ENCODE results near the gene CCDC148.

The CCDC148 gene

DNA sequence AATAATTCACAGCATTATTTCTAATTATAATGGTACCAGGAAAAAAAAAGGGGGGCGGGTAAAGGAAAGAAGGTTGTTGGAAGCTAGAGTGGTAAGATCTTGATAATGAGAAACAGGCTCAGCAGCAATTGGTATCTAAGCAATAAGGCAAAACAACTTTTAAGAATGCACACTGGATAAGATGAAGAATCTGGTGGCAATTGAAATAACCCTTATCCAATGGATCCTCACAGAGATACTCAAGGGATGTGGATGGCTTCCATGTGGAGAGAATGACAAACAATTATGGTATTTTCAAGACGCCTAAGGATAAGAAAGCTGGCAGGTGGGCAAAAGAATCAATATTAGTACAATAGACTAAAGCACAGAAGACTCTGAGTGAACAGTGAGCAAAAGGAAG lies 201.3 kb downstream of the CCDC148 start:
- H3K4me2 ChIP-seq (ENCODE audit: low read length), result no peak overlapping the region
- H3K4me1 ChIP-seq (ENCODE audit: control insufficient read depth, low read length), result no peaks in the 10 kb centered on the region
- no peaks in the 10 kb centered on the region for H3F3A ChIP-seq (ENCODE audit: control insufficient read depth, insufficient read depth)
- no peak overlapping the region for H3K4me3 ChIP-seq (ENCODE audit: low read length)
- H4K20me1 ChIP-seq (ENCODE audit: control insufficient read depth, insufficient read depth, low read depth, low read length), result no peaks in the 10 kb centered on the region
- TF ChIP-seq, protein P1, sequence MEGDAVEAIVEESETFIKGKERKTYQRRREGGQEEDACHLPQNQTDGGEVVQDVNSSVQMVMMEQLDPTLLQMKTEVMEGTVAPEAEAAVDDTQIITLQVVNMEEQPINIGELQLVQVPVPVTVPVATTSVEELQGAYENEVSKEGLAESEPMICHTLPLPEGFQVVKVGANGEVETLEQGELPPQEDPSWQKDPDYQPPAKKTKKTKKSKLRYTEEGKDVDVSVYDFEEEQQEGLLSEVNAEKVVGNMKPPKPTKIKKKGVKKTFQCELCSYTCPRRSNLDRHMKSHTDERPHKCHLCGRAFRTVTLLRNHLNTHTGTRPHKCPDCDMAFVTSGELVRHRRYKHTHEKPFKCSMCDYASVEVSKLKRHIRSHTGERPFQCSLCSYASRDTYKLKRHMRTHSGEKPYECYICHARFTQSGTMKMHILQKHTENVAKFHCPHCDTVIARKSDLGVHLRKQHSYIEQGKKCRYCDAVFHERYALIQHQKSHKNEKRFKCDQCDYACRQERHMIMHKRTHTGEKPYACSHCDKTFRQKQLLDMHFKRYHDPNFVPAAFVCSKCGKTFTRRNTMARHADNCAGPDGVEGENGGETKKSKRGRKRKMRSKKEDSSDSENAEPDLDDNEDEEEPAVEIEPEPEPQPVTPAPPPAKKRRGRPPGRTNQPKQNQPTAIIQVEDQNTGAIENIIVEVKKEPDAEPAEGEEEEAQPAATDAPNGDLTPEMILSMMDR (IDR thresholded peaks at IDR 0.05; ENCODE audit: low read depth, low read length, poor library complexity, severe bottlenecking), result no peak
- TF ChIP-seq EZH2phosphoT487 (IDR thresholded peaks at IDR 0.05; ENCODE audit: borderline replicate concordance, low read length), result no peak
- no peak overlapping the region for H3K27ac ChIP-seq (ENCODE audit: low read depth, low read length)
- H3K9me3 ChIP-seq (ENCODE audit: control insufficient read depth, insufficient read depth, low read length), result no peaks in the 10 kb centered on the region
- H3K36me3 ChIP-seq (ENCODE audit: control insufficient read depth, low read length), result no peaks in the 10 kb centered on the region
- H3K79me2 ChIP-seq (ENCODE audit: control insufficient read depth, low read length), result no peaks in the 10 kb centered on the region
- H3K27me3 ChIP-seq (ENCODE audit: control insufficient read depth, low read length), result no peaks in the 10 kb centered on the region; the same call in 1 of the 2 replicates
- H3K9me2 ChIP-seq (replicated peaks; ENCODE audit: control insufficient read depth, low read length), result no peaks in the 10 kb centered on the region

- no peaks in the 10 kb centered on the region for H4K20me1 ChIP-seq (ENCODE audit: control insufficient read depth, insufficient read depth, low read depth, low read length)
- H3K36me3 ChIP-seq (ENCODE audit: control insufficient read depth, low read length), result no peaks in the 10 kb centered on the region
- H3K4me2 ChIP-seq (ENCODE audit: low read length), result no peak overlapping the region
- TF ChIP-seq, protein P1 (IDR thresholded peaks at IDR 0.05; ENCODE audit: low read depth, low read length, poor library complexity, severe bottlenecking), result no peak
- no peak for TF ChIP-seq EZH2phosphoT487 (IDR thresholded peaks at IDR 0.05; ENCODE audit: borderline replicate concordance, low read length)
- H3K9me2 ChIP-seq (replicated peaks; ENCODE audit: control insufficient read depth, low read length), result no peaks in the 10 kb centered on the region
- H3K4me3 ChIP-seq (ENCODE audit: low read length), result no peak overlapping the region
- H3K9me3 ChIP-seq (ENCODE audit: control insufficient read depth, insufficient read depth, low read length), result no peaks in the 10 kb centered on the region
- H3K27ac ChIP-seq (ENCODE audit: low read depth, low read length), result no peak overlapping the region
- no peaks in the 10 kb centered on the region for H3F3A ChIP-seq (ENCODE audit: control insufficient read depth, insufficient read depth)
- H3K79me2 ChIP-seq (ENCODE audit: control insufficient read depth, low read length), result no peaks in the 10 kb centered on the region
- H3K4me1 ChIP-seq (ENCODE audit: control insufficient read depth, low read length), result no peaks in the 10 kb centered on the region
- no peaks in the 10 kb centered on the region; the same call in 1 of the 2 replicates for H3K27me3 ChIP-seq (ENCODE audit: control insufficient read depth, low read length)
Measured at GRCh38 chr2:158253170-158253569, 203.4 kb downstream of the CCDC148 start.

- no peaks in the 10 kb centered on the region for H3F3A ChIP-seq (ENCODE audit: control insufficient read depth, insufficient read depth)
- H3K9me3 ChIP-seq (ENCODE audit: control insufficient read depth, insufficient read depth, low read length), result no peaks in the 10 kb centered on the region
- H3K36me3 ChIP-seq (ENCODE audit: control insufficient read depth, low read length), result no peaks in the 10 kb centered on the region
- no peak overlapping the region for H3K4me2 ChIP-seq (ENCODE audit: low read length)
- H4K20me1 ChIP-seq (ENCODE audit: control insufficient read depth, insufficient read depth, low read depth, low read length), result no peaks in the 10 kb centered on the region
- TF ChIP-seq EZH2phosphoT487 (IDR thresholded peaks at IDR 0.05; ENCODE audit: borderline replicate concordance, low read length), result no peak
- TF ChIP-seq, protein P1 (IDR thresholded peaks at IDR 0.05; ENCODE audit: low read depth, low read length, poor library complexity, severe bottlenecking), result no peak
- H3K27ac ChIP-seq (ENCODE audit: low read depth, low read length), result no peak overlapping the region
- H3K27me3 ChIP-seq (ENCODE audit: control insufficient read depth, low read length), result no peaks in the 10 kb centered on the region
- no peaks in the 10 kb centered on the region for H3K4me1 ChIP-seq (ENCODE audit: control insufficient read depth, low read length)
- no peak overlapping the region for H3K4me3 ChIP-seq (ENCODE audit: low read length)
- H3K9me2 ChIP-seq (replicated peaks; ENCODE audit: control insufficient read depth, low read length), result no peaks in the 10 kb centered on the region
- no peaks in the 10 kb centered on the region for H3K79me2 ChIP-seq (ENCODE audit: control insufficient read depth, low read length)
Measured at GRCh38 chr2:158251356-158251755, 205.2 kb downstream of the CCDC148 start.
